IMR-90 (cell line): Measurements from ENCODE around the gene PLCB2. TPM values are rescaled to one million over a fixed set of nuclear protein-coding genes. Genes with fewer than 3 reads are reported as not detected.

Experiments used
- ATAC-seq: fragments of 200-7000 bp; cut with Tn5 transposase; 2 replicates; pipeline ENCODE4 v1.9.1; 2020; ENCODE audit warnings: low read depth, mild to moderate bottlenecking, moderate library complexity
- BruUV-seq: library from RNA; stranded (reverse); fragments of 400-500 nt; replicated peaks from 2 replicates; lab custom pipeline; 2021; lab: Mats Ljungman, UMichigan
- CTCF ChIA-PET: fragments of 300-600 bp; formaldehyde crosslinking; extraction: SDS; loops from one replicate; lab custom pipeline; 2021; ENCODE audit warnings: antibody characterized with exemption; lab: Yijun Ruan, JAX
- POLR2A ChIA-PET: fragments of 300-600 bp; sonication (Branson Sonifier 250); formaldehyde crosslinking; loops from one replicate; lab custom pipeline; 2022; ENCODE audit warnings: antibody characterized with exemption; ENCODE audit not compliant: unreplicated experiment; lab: Charles Lee
- DNase-seq: peaks from one replicate; pipeline ENCODE4 v3.0.0; 2013
- H2AFZ ChIP-seq: replicated peaks from 2 replicates; pipeline ENCODE3; 2013; ENCODE audit warnings: low read length, mild to moderate bottlenecking; ENCODE audit not compliant: poor library complexity
- H2AK5ac ChIP-seq: 2 replicates; pipeline ENCODE4 v1.6.1; 2013; ENCODE audit warnings: low read depth, low read length, inconsistent platforms
- H2AK9ac ChIP-seq: replicated peaks from 2 replicates; pipeline ENCODE3; 2013; ENCODE audit warnings: mild to moderate bottlenecking, low read depth, low read length, moderate library complexity; ENCODE audit not compliant: poor library complexity
- H2BK120ac ChIP-seq: 2 replicates; pipeline ENCODE4 v1.6.1; 2013; ENCODE audit warnings: low read depth, low read length, inconsistent platforms
- H2BK15ac ChIP-seq: 3 replicates; pipeline ENCODE4 v1.6.1; 2013; ENCODE audit warnings: low read depth, low read length, inconsistent platforms
- H2BK20ac ChIP-seq: 2 replicates; pipeline ENCODE4 v1.6.1; 2013; ENCODE audit warnings: low read depth, mild to moderate bottlenecking, inconsistent platforms, low read length, moderate library complexity
- H2BK5ac ChIP-seq: 2 replicates; pipeline ENCODE4 v1.6.1; 2013; ENCODE audit warnings: mild to moderate bottlenecking, low read depth, low read length, inconsistent platforms; ENCODE audit not compliant: poor library complexity, severe bottlenecking
- H3K14ac ChIP-seq: replicated peaks from 2 replicates; pipeline ENCODE4 v1.6.1; 2013; ENCODE audit warnings: low read depth, low read length, inconsistent platforms
- H3K18ac ChIP-seq: 2 replicates; pipeline ENCODE4 v1.6.1; 2013; ENCODE audit warnings: low read depth, low read length, control low read depth
- H3K23ac ChIP-seq: 2 replicates; pipeline ENCODE4 v1.6.1; 2013; ENCODE audit warnings: low read depth, low read length, inconsistent platforms
- H3K27ac ChIP-seq: 2 replicates; pipeline ENCODE4 v1.5.1; 2013; ENCODE audit warnings: mild to moderate bottlenecking, control low read depth, low read length; ENCODE audit not compliant: insufficient read depth
- H3K27me3 ChIP-seq: 2 replicates; pipeline ENCODE4 v1.6.1; 2013; ENCODE audit warnings: low read length; ENCODE audit not compliant: control insufficient read depth, insufficient read depth
- H3K36me3 ChIP-seq: 2 replicates; pipeline ENCODE4 v1.6.1; 2013; ENCODE audit warnings: low read length, mixed read lengths; ENCODE audit not compliant: control insufficient read depth, insufficient read depth
- H3K4ac ChIP-seq: 2 replicates; pipeline ENCODE4 v1.6.1; 2013; ENCODE audit warnings: low read depth, low read length, inconsistent platforms
- H3K4me1 ChIP-seq: 2 replicates; pipeline ENCODE4 v1.6.1; 2013; ENCODE audit warnings: low read length, mixed read lengths; ENCODE audit not compliant: control insufficient read depth, insufficient read depth
- H3K4me2 ChIP-seq: 2 replicates; pipeline ENCODE4 v1.6.1; 2013; ENCODE audit warnings: low read depth, mild to moderate bottlenecking, control low read depth, low read length, moderate library complexity
- H3K4me3 ChIP-seq: 2 replicates; pipeline ENCODE4 v1.5.1; 2013; ENCODE audit warnings: low read depth, mild to moderate bottlenecking, control low read depth, low read length, moderate library complexity; ENCODE audit not compliant: insufficient read depth
- H3K56ac ChIP-seq: 2 replicates; pipeline ENCODE4 v1.6.1; 2013; ENCODE audit warnings: low read length, inconsistent platforms; ENCODE audit not compliant: insufficient read depth; ENCODE audit errors: extremely low read depth
- H3K79me1 ChIP-seq, 2 experiments: 2 replicates each; pipeline ENCODE4 v1.6.1; 2013; ENCODE audit warnings: low read length in 2 of 2, inconsistent platforms in 1 of 2, low read depth in 1 of 2
- H3K9ac ChIP-seq: 2 replicates; pipeline ENCODE4 v1.6.1; 2013; ENCODE audit warnings: low read depth, low read length, control low read depth
- H3K9me1 ChIP-seq: 2 replicates; pipeline ENCODE4 v1.6.1; 2013; ENCODE audit warnings: low read length, inconsistent platforms; ENCODE audit not compliant: insufficient read depth
- H3K9me3 ChIP-seq: 2 replicates; pipeline ENCODE4 v1.6.1; 2013; ENCODE audit warnings: low read length; ENCODE audit not compliant: control insufficient read depth, insufficient read depth
- H4K20me1 ChIP-seq: 2 replicates; pipeline ENCODE4 v1.6.1; 2013; ENCODE audit warnings: low read length, inconsistent platforms; ENCODE audit not compliant: insufficient read depth
- H4K5ac ChIP-seq: 2 replicates; pipeline ENCODE4 v1.6.1; 2013; ENCODE audit warnings: mild to moderate bottlenecking, low read depth, low read length, control low read depth
- H4K8ac ChIP-seq, 2 experiments: 2 replicates each; pipeline ENCODE4 v1.6.1; 2013; ENCODE audit warnings: low read depth in 2 of 2, low read length in 2 of 2, control low read depth in 1 of 2, inconsistent platforms in 1 of 2
- H4K91ac ChIP-seq: 2 replicates; pipeline ENCODE4 v1.6.1; 2013; ENCODE audit warnings: low read depth, low read length, inconsistent platforms; ENCODE audit not compliant: insufficient read depth
- BHLHE40 ChIP-seq: fragments of 150-350 bp; IDR thresholded peaks from 2 replicates; pipeline ENCODE4 v1.6.1; 2016; ENCODE audit warnings: mild to moderate bottlenecking, low read depth, low read length
- CEBPB ChIP-seq: IDR thresholded peaks from 2 replicates; pipeline ENCODE4 v1.6.1; 2012; ENCODE audit warnings: low read depth, low read length, improper control_type of control experiment
- MAZ ChIP-seq: IDR thresholded peaks from 2 replicates; pipeline ENCODE4 v1.6.1; 2012; ENCODE audit warnings: low read depth, mild to moderate bottlenecking, low read length, improper control_type of control experiment, moderate library complexity, borderline replicate concordance
- NFE2L2 ChIP-seq: fragments of 150-350 bp; IDR thresholded peaks from 2 replicates; pipeline ENCODE4 v1.6.1; 2016; ENCODE audit warnings: low read depth, mild to moderate bottlenecking, low read length
- POLR2A ChIP-seq: IDR thresholded peaks from 2 replicates; pipeline ENCODE4 v1.6.1; 2012; ENCODE audit warnings: mild to moderate bottlenecking, low read depth, low read length
- RAD21 ChIP-seq: IDR thresholded peaks from 2 replicates; pipeline ENCODE4 v1.6.1; 2012; ENCODE audit warnings: low read length, improper control_type of control experiment
- RCOR1 ChIP-seq: IDR thresholded peaks from 2 replicates; pipeline ENCODE4 v1.6.1; 2012; ENCODE audit warnings: mild to moderate bottlenecking, low read length, improper control_type of control experiment; ENCODE audit not compliant: insufficient replicate concordance
- SMC3 ChIP-seq: fragments of 150-350 bp; IDR thresholded peaks from 2 replicates; pipeline ENCODE4 v1.6.1; 2016; ENCODE audit warnings: low read depth, mild to moderate bottlenecking, antibody characterized with exemption, low read length, moderate library complexity
- USF2 ChIP-seq: fragments of 150-350 bp; IDR thresholded peaks from 2 replicates; pipeline ENCODE4 v1.6.1; 2017; ENCODE audit warnings: mild to moderate bottlenecking, antibody characterized with exemption, low read length, low read depth
- WGBS, 2 experiments: methylation state at CpG; one replicate each; pipeline versions ENCODE4 v1.1.5 to v1.1.7; 2013; ENCODE audit warnings: missing lambda C conversion rate in 2 of 2; ENCODE audit not compliant: insufficient read length in 1 of 2; ENCODE audit errors: extremely low coverage in 2 of 2; 5-methylcytosine and 5-hydroxymethylcytosine counted together
- dilution Hi-C: fragments of 300-500 bp; cut with HindIII; formaldehyde crosslinking; loops from one replicate; pipeline ENCODE4 v1.14.3; 2018; ENCODE audit warnings: low sequenced_read_pairs; ENCODE audit not compliant: unreplicated experiment
- in situ Hi-C: fragments of 300-500 bp; cut with MboI; formaldehyde crosslinking; loops from 3 replicates; pipeline ENCODE4 v1.14.3; 2019; ENCODE audit warnings: low sequenced_read_pairs, inconsistent platforms, mixed read lengths
- intact Hi-C: fragments of 100-400 bp; cut with micrococcal nuclease; formaldehyde crosslinking; loops from 2 replicates; pipeline ENCODE4 v1.10.0; 2022
- polyA plus RNA-seq, 3 experiments: library from polyadenylated mRNA; depleted of rRNA; stranded (reverse); fragments of >200 nt; gene quantifications; 2 replicates each; pipeline ENCODE4 v1.2.3, GENCODE V29; 2012; ENCODE audit warnings: low replicate concordance in 1 of 3
- total RNA-seq: library from RNA; depleted of rRNA; stranded (reverse); fragments of >200 nt; gene quantifications from 2 replicates; pipeline ENCODE4 v1.2.3, GENCODE V29; 2012
- TF ChIP-seq, protein P1 (sequence below): fragments of 150-350 bp; IDR thresholded peaks from 2 replicates; pipeline ENCODE4 v1.6.1; 2016; ENCODE audit warnings: low read depth, mild to moderate bottlenecking, low read length, moderate library complexity, borderline replicate concordance
- TF ChIP-seq, protein P2 (sequence below): conservative IDR thresholded peaks from 2 replicates; pipeline ENCODE4 v1.5.1; 2012; ENCODE audit warnings: mild to moderate bottlenecking, low read depth, low read length, improper control_type of control experiment

Gene PLCB2
- total and polyA plus RNA-seq, 2 of the 4 experiments (the other 2 are of a cell fraction): 0.18 to 1.4 TPM

DNA sequence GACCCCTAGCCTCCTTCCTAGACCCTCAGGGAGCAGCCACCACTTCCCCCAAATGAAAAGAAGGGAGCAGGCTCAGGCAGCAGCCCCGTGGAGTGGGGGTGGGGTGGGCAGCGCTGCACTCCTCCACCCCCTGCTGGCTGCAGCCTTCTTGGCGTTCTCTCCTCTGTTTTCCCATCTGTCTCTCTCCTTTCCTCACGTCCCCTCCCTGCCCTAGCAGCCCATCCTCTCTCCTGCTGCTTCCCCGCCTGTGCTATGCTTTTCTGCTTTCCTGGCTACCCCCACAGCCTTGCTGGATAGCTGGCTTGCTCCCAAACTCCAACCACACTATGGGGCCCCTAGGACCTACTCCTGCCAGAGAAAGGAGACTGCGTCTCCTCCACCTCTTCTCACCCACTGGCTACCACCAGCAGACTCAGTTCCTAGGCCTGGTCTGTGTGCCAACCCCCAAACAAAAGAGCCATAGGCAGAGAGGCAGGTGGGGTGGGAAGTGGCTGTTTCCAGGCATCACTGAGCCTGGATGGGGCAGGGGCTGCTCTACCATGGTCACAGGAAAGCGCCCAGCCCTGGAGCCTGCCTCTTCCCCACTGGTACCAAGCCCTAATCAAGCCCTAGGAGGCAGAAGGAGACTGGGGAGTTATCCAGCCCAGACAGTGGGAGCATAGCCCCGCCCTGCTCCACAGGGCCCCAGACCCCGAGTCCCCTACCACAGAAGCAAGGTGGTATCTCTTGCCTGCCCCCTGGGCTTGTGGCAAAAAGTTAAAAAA is 46.9 kb upstream of the PLCB2 start:
- Histone ChIP-seq H3K18ac (no peak overlapping the region), H3K23ac (no peak overlapping the region), H2BK20ac (no peak overlapping the region), H3K9me1 (no peaks in the 10 kb centered on the region), H3K4me3 (no peak overlapping the region), H3K9ac (no peak overlapping the region), H3K4me2 (no peak overlapping the region; the same call in 1 of the 2 replicates), H4K8ac (no peak overlapping the region), H3K27ac (no peak overlapping the region), H3K36me3 (no peaks in the 10 kb centered on the region), H3K79me1 (no peaks in the 10 kb centered on the region), H3K4me1 (peaks cover 6% of the 10 kb centered on the region; the same call in 1 of the 2 replicates), H4K5ac (no peak overlapping the region), H3K56ac (no peak overlapping the region), H2BK120ac (no peak overlapping the region), H2AFZ (peak overlapping the region; percentile 80), H4K20me1 (no peaks in the 10 kb centered on the region), H2BK15ac (no peak overlapping the region), H3K9me3 (no peaks in the 10 kb centered on the region), H2BK5ac (no peak overlapping the region), H3K4ac (no peak overlapping the region), H4K91ac (no peak overlapping the region), H2AK5ac (no peak overlapping the region), H3K14ac (no peak overlapping the region), H2AK9ac (peak overlapping the region; percentile 58), H3K27me3 (peaks cover 26% of the 10 kb centered on the region)
- DNase-seq: peak; percentile 39
- intact Hi-C loops: no loop called here
- ATAC-seq: peak; percentile 66
- 0% methylated on average over 1 of the region's 9 CpGs; no CpG with 5 or more reads in 1 of the 2 experiments for WGBS, 2 experiments
- in situ Hi-C loops: no loop called here
- ChIA-PET POLR2A (no interaction called here), CTCF (interaction anchor here (0.7 to 4.2 kb wide), 3 partner anchors 11 to 85 kb away, joined by 3 to 15 read pairs (median 3); no protein-coding TSS in a partner anchor)
- TF ChIP-seq BHLHE40: no peak
- TF ChIP-seq RCOR1: no peak
- no peak for TF ChIP-seq POLR2A
- no peak for TF ChIP-seq CEBPB
- TF ChIP-seq, protein P1, sequence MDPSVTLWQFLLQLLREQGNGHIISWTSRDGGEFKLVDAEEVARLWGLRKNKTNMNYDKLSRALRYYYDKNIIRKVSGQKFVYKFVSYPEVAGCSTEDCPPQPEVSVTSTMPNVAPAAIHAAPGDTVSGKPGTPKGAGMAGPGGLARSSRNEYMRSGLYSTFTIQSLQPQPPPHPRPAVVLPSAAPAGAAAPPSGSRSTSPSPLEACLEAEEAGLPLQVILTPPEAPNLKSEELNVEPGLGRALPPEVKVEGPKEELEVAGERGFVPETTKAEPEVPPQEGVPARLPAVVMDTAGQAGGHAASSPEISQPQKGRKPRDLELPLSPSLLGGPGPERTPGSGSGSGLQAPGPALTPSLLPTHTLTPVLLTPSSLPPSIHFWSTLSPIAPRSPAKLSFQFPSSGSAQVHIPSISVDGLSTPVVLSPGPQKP: no peak
- TF ChIP-seq RAD21: peak; percentile 52
- TF ChIP-seq NFE2L2: no peak
- TF ChIP-seq, protein P2, sequence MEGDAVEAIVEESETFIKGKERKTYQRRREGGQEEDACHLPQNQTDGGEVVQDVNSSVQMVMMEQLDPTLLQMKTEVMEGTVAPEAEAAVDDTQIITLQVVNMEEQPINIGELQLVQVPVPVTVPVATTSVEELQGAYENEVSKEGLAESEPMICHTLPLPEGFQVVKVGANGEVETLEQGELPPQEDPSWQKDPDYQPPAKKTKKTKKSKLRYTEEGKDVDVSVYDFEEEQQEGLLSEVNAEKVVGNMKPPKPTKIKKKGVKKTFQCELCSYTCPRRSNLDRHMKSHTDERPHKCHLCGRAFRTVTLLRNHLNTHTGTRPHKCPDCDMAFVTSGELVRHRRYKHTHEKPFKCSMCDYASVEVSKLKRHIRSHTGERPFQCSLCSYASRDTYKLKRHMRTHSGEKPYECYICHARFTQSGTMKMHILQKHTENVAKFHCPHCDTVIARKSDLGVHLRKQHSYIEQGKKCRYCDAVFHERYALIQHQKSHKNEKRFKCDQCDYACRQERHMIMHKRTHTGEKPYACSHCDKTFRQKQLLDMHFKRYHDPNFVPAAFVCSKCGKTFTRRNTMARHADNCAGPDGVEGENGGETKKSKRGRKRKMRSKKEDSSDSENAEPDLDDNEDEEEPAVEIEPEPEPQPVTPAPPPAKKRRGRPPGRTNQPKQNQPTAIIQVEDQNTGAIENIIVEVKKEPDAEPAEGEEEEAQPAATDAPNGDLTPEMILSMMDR: peak; percentile 70
- peak; percentile 61 for TF ChIP-seq SMC3
- TF ChIP-seq USF2: no peak
- 0 out of 2 replicates have a peak, but pooled peaks have one; percentile 47 for TF ChIP-seq MAZ
- no TSS peak for BruUV-seq
- dilution Hi-C loops: no loop called here
